HG03064 (cell line): Measurements from ENCODE around the gene BACH2.
"Not testable (repeated sequence)": the region's sequence is repeated elsewhere in the genome, so short reads cannot be mapped to it uniquely, and the experiment has no call there.

Experiments
- ATAC-seq: cut with Tn5 transposase; IDR thresholded peaks from one replicate; pipeline ENCODE4 v1.9.1; 2021; ENCODE audit warnings: low read depth; ENCODE audit not compliant: unreplicated experiment

BACH2 gene

GRCh38 chr6:89932245-89932802 lies 364.3 kb downstream of the BACH2 start:
- ATAC-seq, result no peak

- no peak for ATAC-seq
These were observed 365.9 kb downstream of the BACH2 start for GRCh38 chr6:89930789-89931188.

DNA sequence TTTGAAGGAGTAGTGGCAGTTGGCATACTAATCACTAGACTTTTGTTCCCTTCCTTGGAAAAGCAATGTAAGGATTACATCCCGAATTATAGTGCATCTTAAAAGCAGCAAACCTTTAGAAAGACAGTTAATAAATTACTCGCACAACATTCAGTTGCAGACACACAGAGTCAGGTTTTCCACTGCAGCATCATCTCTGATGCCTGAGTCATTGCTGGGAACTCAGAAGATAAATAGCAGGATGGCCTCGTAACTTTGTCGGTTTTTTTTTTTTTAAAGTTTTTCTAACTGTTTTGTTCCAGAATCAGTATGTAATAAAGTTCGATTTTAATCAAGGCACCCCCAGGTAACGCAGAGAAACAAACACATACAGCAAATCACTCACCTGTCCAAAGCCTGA lies 368.0 kb downstream of the BACH2 start:
- no peak for ATAC-seq

GRCh38 chr6:89927791-89928550 lies 368.7 kb downstream of the BACH2 start:
- ATAC-seq, result no peak

DNA sequence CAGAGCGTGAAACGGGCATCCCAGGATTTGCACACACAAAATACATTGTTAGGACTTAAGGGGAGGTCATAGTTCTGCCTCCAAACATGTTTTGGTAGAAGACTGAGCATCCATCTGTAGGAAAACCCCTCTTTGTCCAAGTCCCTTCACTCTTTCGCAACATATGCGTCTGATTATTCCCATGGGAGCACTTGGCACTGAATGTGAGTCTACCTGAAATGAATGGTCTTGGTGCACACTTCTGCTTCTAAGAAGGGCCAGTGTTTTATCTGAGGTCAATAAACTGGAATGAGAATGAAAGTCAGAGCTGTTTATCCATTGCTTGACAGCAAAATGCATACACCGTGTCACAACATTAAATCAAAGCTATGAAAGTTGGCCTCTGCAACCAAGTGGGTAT lies 369.4 kb downstream of the BACH2 start:
- no peak for ATAC-seq

GRCh38 chr6:89925826-89926225 lies 370.8 kb downstream of the BACH2 start:
- ATAC-seq, result no peak

GRCh38 chr6:89924231-89924630 lies 372.4 kb downstream of the BACH2 start:
- ATAC-seq, result no peak

- no peak for ATAC-seq
These were observed 375.0 kb downstream of the BACH2 start for GRCh38 chr6:89921691-89922090.

GRCh38 chr6:89921197-89921596 lies 375.4 kb downstream of the BACH2 start:
- no peak for ATAC-seq

DNA sequence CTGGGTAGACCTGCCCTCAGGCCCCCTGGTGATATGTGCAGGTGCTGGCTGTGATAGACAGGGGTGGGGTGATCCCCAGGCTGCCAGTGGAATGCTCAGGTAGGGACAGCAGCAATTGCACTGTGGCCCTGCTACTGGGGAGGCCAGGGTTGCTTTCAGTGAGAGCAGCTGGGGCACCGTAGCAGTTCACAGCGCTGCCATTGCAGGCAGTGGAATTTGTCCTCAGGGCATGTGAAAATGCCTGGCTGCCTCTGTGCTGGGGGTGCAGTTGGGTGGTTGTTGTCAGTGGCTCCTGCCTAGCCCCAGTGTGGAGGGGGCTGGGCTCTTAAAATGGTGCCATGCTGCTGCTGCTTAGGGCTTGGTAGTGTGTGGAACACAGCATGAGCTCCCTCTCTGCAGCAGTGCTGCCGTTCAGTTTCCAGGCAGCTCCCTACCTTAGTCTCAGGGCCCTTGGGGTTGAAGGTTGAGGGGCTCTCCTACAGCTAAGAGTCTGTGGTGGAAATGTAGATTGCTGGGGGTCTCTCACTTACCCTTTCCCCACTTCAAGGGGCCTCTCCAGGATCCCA lies 378.8 kb downstream of the BACH2 start:
- no peak for ATAC-seq

DNA sequence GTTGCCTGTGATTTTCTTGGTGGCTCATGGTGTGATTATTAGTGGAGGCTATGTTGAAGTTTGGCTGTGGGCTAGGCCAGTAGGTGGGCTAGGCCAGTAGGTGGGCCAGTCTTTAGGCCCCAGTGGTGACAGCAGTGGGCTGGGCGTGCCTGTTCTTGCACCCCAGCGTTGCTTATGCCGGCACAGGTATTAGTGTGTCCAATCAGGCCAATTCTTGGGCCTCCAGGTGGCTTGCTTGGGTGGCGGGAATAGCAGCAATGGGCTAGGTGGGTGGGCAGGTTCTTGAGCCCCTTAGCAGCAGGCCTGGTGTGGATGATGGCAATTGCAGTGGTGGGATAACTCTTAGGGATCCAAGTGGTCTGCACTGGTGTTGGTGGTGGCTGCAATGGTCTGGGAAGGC lies 379.4 kb downstream of the BACH2 start:
- ATAC-seq, result no peak

DNA sequence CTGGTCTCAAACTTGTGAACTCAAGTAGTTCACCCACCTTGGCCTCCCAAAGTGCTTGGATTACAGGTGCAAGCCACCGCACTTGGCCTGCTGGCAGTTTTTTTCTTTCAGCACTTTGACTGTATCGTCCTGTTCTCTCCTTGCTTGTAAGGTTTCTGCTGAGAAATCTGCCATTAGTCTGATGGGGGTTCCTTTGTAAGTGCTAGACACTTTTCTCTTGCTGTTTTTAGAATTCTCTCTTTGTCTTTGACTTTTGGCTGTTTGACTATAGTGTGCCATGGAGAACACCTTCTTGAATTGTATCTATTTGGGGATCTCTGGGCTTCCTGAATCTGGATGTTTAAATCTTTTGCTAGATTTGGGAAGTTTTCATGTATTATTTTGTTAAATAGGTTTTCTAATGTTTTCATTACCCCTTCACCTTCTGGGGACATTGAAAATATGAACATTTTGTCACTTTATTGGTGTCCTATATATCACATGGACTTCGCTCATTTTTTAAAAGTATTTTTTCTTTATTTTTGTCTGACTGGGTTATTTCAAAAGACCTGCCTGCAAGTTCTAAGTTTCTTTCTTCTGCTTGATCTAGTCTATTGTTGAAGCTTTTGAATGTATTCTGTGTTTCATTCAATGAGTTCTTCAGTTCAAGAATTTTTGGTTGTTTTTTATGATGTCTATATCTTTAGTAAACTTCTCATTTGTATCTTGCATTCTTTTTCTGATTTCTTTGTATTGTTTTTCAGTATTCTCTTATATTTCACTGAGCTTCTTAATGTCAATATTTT lies 380.3 kb downstream of the BACH2 start:
- ATAC-seq, result no peak

DNA sequence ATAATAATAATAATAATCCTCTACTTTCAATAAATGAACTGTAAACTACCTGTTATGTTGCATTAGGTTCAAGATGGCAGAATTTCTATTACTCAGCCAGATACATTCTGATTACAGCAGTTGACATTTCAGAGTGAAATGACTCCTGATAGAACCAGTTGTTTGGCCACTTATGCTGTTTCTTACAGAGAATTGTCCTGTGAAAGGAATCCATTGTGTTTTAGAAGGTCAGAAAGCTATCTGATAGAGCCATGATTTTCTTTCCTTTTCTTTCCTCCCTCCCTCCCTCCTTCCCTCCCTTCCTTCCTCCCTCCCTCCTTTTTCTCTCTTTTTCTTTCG lies 385.8 kb downstream of the BACH2 start:
- ATAC-seq, result no peak

- not testable (repeated sequence) for ATAC-seq
These were observed 386.4 kb downstream of the BACH2 start for GRCh38 chr6:89910001-89910901.

DNA sequence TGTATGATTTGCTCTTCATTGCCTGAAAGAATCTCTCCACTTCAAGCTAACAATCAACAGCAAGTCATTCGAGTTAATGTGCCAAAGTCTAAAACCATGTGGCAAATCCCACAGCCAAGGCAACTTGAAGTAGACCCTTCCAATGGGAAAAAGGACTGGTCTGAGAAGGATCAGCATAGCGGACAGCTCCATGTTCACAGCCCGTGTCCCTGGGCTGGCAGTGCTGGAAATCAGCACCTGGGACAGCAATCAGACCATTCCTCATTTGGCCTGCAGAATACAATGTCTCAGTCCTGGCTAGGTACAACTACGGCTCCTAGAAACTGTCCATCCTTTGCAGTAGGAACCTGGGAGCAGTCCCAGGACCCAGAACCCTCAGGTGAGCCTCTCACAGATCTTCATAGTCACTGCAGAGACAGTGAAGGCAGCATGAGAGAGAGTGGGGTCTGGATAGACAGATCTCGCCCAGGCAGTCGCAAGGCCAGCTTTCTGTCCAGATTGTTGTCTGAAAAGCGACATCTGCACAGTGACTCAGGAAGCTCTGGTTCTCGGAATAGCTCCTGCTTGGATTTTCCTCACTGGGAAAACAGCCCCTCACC lies 401.3 kb downstream of the BACH2 start:
- ATAC-seq, result no peak

GRCh38 chr6:89894169-89894568 lies 402.5 kb downstream of the BACH2 start, which contains the start of gene GJA10:
TSS of gene GJA10 (plus strand) at chr6:89894469. CDS start at chr6:89894469, 0 bp downstream.
- no peak for ATAC-seq

GRCh38 chr6:89892577-89892976 lies 404.1 kb downstream of the BACH2 start:
- not testable (repeated sequence) for ATAC-seq

DNA sequence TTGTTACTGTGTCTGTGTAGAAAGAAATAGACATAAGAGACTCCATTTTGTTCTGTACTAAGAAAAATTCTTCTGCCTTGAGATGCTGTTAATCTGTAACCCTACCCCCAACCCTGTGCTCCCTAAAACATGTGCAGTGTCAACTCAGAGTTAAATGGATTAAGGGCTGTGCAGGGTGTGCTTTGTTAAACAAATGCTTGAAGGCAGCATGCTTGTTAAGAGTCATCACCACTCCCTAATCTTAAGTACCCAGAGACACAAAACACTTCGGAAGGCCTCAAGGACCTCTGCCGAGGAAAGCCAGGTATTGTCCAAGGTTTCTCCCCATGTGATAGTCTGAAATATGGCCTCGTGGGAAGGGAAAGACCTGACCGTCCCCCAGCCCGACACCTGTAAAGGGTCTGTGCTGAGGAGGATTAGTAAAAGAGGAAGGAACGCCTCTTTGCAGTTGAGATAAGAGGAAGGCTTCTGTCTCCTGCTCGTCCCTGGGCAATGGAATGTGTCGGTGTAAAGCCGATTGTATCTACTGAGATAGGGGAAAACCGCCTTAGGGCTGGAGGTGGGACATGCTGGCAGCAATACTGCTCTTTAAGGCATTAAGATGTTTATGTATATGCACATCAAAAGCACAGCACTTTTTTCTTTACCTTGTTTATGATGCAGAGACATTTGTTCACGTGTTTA lies 405.7 kb downstream of the BACH2 start:
- not testable (repeated sequence) for ATAC-seq

GRCh38 chr6:89888871-89889270 lies 407.8 kb downstream of the BACH2 start:
- ATAC-seq, result no peak
